GM18502 (cell line): ENCODE measurements around the gene IFNA13.
A peak's percentile ranks its signal among the peaks of the same experiment; 100 is the strongest.
"Not testable (repeated sequence)": the region's sequence is repeated elsewhere in the genome, so short reads cannot be mapped to it uniquely, and the experiment has no call there.

Experiments
- ATAC-seq: cut with Tn5 transposase; IDR thresholded peaks from one replicate; pipeline ENCODE4 v1.9.1; 2021; ENCODE audit warnings: mild to moderate bottlenecking; ENCODE audit not compliant: unreplicated experiment, poor library complexity

IFNA13 gene

DNA sequence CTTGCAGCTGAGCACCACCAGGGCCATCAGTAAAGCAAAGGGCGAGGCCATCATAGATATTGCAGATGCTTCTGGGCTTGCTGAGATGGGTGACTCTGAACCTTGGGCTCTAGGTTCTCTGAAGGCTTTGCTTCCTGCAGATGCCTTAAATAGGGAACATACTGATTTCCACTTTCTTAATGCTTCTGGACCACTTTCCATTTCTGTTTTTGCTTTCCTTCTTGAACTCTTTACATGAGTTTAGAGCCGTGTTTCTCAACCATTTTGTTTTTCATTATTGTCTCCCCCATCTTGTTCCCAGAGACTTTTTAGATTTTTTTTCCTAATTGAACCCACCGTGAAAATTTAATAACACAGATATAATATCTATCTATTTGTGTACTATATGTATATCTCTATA, at the start of gene IFNA13:
TSS of gene IFNA13 (minus strand) at position 101 of the 400 bp plus-strand sequence. CDS start at position 54, 47 bp downstream.
- ATAC-seq, result no peak

DNA sequence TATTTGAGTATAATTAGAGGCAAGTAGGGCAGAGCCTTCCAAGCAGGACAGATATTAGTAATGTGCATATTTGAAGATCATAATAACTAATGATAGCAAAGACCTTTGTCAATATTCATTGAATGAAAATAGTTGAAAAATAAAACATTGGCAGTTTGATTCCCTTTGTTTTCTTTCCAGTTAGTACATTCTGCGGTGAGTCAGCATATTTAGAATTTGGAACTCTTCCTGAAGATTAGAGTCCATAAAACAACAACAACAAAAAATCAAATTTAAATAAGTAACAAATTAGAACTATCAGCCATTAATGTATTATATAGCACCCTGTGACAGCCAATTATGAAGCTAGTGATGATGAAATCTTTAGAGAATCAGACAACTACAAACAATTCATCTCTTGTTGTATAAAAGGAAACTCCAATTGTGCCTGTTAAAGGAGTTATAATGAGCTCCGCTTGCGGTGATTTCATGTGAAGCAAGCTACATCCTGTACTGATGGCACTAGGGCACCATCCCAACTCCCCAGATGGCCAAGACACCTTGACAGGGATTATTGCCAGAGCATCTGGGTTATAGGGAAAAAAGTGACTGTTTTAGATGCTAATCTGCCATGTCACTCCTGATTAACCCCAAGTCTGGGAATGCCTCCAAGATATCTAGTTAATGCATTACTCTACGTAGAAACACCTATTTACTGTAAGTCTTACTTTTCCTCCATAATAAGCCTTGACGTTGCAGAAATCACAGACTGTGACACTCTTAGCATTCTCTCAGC, 47.8 kb upstream of the IFNA13 start:
- ATAC-seq, result no peak

DNA sequence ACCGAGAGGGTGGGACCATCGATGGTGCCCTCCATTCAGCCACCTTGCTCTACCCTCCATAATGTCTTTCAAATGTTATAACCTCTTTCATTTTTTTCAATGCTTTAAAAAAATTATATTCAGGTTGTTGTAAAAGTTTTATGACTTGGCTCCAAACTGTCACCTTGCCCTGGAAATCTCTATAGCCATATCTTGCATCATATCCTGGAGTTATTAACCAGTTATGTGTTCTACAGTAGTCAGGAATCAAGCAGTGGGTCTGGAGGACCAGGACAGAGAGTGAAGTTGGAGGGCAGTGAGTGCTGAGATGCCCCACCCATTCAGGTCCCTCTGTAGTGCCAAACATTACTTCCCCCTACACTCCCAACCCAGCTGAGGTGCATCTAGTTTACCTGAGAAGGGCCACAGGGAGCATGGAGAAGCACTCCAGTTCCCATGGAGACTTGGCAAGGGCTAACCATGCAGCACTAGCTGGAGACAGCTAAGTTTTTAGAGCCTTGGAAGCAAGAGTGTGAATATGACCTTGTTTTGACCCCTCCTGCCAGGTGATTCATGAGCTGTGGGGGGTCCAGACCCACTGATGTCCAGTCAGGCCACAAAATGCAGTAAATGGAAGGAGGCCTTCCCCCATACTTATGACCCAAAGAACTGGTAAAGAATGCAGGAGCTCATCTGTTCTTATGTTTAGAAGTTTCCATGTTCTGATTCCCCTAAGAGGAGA, 46.5 kb upstream of the IFNA13 start:
- no peak for ATAC-seq

DNA sequence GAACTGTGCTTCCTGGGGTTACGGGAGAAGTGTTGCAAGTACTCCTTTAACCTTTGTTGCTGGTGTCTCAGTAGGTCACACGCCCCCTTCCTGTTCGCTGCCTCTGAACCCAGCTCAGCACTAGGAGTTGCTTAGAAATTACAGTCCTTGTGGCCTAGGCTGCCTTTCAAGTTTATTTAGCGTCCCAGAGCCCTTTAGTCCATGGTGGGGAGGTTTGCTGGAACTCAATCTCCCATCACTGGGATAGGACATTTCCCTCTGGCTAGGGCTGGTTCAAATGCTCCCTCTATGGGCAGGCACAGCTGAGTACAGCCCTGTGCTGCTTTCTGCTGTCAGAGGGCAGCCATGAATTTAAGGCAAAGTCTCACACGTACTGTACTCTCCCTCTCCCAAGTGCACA, 45.8 kb upstream of the IFNA13 start:
- ATAC-seq, result no peak

DNA sequence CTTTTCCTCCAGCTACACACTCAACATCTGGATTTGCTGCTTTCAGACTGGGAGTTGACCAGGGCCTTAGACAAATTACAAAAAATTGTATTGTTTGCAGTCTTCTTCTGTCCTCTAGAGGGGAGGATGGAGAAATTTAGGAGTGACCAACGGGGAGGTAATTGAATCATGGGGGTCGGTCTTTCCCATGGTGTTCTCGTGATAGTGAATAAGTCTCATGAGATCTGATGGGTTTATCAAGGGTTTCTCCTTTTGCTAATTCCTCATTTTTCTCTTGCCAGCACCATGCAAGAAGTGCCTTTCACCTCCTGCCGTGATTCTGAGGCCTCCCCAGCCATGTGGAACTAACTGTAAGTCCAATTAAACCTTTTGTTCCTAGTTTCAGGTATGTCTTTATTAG, 45.3 kb upstream of the IFNA13 start:
- ATAC-seq, result no peak

DNA sequence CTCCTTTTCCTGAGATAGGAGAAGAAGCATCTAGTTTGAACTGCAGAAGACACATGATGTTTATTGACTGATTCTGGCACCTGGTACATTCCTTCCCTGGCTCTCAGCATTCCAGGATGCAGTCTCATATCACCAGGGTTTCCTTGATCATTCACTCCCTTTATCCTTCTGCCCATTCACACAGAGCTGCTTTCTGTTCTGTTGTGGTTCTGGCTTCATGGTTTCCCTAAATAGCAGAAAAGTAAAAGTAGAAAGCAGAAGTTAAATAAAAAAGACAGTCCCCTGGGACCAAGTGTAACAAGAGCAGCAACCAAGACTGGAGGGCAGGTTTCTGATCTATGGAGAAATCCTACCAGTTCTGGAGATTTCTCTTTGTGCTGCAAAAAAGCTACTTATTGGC, 44.2 kb upstream of the IFNA13 start:
- ATAC-seq, result peak; percentile 89

DNA sequence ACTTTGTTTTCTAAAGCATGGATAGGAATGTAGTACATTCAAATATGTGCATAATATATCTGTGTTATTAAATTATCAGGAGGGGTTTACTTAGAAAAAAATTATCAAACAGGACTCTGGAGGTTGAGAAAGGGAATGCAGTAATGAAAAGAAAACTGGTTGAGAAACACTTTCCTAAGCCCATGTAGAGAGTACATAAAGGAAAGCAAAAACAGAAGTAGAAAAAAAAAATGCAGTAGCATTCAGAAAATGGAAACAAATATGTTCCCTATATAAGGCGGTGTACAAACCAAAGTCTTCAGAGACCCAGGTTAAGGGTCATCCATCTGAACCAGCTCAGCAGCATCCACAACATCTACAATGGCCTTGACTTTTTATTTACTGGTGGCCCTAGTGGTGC, 41.0 kb upstream of the IFNA13 start, which contains the start of gene IFNA8:
TSS of gene IFNA8 (plus strand) at position 301 of the 400 bp plus-strand sequence. CDS start at position 361, 60 bp downstream.
- no peak for ATAC-seq

DNA sequence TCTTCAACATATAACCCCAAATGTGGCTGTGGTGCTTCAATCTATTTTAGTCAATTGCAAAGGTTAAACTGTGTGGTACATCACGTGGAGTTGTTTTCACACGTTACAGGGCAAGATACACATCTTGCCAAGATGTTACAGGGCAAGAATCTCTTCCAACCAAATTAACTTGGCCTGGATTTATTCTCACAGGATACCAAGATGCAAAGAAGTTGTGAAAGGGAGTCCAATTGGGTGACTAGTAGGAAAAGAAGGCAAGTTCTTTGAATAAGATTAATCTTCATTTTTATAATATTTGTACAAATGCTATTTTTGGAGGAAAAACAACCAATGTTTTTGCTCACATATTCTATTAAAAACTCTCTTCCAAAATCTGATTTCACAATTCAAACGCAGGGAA, 36.3 kb upstream of the IFNA13 start:
- no peak for ATAC-seq

DNA sequence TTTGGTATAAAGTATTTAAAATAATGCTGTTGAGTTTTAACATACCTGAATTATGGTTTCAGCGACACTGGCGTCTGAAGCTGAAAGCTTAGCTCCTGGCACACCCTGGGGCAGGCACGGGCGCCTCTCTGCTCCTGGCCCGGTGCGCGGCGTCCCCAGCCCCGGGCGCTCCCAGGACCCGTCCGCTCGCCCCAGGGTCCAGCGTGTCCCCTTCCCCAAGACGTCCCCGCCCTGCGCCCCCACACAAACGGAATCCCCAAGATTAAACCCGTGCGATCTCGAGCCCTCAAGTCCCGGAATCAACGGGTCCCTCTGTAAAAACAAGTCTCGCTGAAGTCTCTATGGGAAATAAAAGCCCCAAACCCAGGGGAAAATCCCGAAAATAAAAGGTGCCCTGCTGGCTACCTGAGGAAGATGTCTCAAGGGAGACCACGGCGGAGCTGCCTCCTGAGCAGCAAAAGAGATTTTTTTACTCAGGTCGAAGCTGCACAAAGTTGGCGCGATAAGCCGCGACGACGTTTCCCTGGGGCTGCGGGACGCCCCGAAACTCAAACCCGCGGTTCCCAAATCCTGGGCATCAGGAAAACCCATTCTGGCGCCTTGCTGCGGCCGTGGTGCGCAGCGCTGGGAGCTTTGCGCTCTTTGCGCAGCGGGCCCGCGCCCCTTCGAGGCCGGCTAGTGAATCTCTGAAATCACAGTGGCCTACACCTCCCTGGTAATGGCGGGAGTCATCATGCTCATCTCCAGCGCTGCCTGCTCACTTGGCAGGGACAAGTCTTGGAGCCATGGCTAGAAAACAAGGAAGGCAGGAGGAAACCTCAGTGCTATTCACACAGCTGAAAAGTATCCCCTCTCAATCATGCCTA, 34.8 kb upstream of the IFNA13 start:
- peak; percentile 65 for ATAC-seq

DNA sequence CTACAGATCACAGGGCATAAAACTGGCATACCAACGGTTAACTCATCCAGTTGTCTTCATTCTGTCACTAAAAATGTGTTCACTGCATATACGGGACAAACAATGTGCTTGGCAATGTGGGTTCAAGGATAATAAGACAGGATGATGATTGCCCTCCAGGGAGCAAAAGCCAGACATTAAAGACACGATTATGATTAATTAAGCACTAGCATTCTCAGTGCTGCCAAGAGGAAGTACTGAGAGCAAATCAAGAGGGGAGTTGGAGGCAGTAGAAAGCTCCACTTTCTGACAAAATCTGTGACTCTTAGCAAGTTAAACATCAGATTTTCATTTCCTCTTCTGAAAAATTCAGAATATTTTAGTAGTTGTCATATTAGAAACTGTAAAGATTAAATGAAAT, 32.1 kb upstream of the IFNA13 start:
- no peak for ATAC-seq

DNA sequence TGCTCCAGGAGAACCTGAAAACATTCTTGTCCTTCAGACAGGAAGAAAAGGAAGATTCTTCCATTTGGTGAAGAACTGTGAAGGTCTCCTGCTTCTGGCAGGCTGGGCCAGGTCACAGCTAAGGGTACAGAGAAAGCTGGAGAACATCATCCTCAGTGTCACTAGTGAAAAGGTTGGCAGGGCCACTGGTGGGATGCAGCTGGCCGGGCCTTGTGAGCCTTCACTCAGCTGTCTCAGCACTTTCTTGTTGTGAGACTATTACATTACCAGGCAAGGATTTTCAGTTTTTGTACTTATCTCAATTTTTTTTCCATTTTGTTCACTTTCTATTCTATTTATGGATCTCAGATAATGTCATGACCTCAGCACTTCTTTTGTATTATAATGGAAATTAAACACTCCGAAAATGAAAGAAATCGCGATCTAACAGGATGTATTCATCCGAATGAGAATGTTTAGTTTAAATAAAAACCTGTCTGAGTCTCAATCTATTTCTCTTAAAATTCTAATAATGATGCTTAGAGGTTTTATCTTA, 31.2 kb upstream of the IFNA13 start:
- no peak for ATAC-seq

DNA sequence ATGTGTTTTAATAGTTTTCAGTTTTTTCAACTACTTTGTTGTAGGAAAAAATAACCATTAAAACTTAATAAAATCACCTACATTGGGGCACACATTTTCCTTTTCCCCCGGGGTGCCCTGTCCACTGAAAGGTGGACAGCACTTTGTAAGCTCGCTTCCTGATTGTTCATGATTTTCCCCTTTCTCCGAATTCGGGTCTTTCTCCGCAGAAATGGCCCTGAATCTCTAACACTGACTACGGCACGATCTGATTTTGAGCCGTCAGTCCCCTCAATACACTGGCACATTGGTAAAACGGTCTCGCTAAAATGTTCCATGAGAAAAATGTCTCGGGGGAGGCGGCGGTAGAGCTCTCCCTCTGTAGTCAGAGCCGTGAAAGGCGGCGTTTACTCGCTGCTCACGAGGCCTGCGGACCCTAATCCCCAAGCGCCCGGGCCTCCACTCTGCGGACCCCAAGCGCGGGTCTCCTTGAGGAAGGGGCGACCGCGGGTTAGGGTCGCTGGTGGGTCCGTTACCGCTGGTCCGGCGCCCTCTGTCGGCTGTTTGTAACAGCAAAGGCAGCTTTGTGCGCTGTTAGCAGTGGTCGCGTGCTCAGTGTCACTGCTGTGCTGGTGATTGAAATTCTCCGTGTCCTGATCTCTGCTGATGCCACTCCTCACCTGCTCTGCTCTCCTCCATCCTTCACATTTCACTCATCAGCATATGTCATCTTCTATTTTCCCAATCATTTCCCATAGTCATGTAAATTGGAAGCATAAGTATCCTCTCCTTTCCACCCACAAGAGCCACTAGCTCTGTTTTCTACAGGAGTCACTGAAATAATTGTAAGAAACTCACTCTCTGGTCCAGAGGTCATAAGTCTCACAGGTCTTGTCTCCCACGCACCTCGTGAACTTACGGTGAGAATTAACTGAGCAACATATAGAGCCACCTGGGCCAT, 28.2 kb upstream of the IFNA13 start:
- peak; percentile 82 for ATAC-seq

DNA sequence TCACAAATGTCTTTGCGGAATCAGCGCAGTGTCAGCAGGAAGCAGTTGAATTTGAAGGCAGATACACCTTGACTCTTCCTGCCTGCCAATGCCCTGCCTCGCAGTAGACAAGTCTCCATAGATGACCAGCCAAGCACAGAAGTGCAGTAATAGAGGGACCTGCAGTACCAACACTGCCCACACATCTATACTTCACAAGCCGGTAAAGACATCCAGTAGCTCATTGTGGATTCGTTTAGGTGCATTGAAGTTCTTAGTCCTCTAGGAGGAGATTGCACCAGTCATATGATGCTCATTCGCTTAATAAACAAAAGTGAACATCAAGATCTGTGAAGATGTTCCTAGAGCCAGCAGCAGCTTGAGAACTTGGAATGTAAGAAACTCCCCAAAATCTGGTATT, 24.4 kb upstream of the IFNA13 start:
- ATAC-seq, result peak; percentile 87

DNA sequence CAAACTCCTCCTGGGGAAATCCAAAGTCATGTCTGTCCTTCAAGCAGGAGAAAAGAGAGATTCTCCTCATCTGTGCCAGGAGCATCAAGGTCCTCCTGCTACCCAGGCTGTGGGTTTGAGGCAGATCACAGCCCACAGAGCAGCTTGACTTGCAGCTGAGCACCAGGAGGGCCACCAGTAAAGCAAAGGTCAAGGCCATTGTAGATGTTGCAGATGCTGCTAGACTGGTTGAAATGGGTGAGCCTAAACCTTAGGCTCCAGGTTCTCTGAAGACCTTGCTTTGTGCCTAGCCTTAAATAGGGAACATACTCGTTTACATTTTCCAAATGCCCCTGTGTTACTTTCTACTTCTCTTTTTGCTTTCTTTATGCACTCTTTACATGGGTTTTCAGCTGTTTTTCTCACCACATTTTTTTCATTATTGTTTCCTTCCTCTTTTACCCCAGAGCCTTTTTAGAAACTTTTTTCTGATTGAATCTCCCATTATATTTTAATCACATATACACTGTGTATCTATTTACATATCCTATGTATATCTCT, 17.3 kb upstream of the IFNA13 start, which contains the start of gene IFNA2:
TSS of gene IFNA2 (minus strand) at position 268 of the 540 bp plus-strand sequence. CDS start at position 199, 69 bp downstream.
- no peak for ATAC-seq

DNA sequence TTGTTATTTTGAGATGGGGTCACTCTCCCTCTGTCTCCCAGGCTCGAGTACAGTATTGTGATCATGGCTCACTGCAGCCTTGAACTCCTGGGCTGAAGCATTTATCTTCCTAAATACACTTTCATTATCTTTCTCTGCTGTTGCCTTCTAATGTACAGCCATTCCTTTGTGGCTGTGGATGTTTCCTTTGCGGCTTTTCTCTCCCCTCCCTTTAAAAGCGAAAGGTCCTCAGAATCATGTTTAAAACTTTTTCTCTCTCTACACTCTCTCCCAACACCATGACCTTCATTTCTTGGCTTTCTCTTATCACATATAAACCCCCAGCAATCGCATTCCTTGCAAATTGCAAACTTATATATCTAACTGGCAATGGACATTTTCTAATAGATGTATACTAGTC, 15.8 kb upstream of the IFNA13 start:
- no peak for ATAC-seq

DNA sequence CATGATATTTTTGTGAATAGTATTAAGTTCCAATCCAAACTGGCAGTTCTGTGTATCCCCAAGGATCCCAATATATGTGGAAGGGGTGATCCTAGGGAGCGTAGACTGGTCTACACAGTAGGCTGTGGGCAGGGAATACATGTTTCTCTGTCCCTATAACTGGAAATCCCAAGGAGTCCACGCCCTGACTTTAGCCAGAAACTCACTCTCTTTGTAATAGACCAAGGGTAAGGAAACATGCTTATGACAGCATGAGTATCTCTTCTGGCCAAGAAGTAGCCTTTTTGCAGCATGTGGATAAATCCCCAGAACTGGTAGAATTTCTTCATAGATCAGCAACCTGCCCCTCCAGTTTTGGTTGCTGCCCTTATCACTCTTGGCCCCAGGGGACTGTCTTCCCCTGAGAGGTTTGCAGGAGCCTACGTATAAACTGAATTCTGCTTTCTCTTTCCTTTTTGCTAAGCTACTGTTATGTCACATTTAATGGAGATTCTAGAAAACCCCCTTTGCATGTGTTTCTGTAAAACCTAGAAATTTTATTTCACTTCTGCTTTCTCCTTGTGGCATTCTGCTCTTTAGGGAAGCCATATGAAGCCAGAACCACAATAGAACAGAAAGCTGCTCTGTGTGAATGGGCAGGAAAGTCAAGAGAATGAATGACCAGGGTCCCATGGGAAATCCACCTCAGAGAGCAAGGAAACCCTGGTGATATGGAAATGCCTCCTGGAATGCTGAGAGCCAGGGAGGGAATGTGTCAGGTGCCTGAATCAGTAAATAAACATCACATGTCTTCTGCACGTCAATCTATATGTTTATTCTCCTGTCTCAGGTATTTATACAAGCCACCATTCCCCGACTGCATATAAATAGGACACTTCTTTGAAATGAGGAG, 13.8 kb upstream of the IFNA13 start:
- peak; percentile 99 for ATAC-seq

DNA sequence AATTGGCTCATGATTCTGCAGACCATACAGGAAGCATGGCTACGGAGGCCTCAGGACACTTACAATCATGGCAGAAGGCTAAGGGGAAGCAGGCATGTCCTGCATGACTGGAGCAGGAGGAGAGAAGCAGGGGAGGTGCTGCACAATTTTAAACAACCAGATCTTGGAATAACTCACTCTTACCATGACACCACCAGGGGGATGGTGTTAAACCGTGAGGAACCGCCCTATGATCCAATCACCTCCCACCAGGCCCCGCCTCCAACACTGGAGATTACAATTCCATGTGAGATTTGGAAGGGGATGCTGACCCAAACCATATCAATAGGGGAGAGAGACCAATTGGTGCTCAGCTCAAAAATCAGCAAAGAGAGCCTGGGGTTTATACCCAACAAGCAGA, 3.6 kb upstream of the IFNA13 start:
- not testable (repeated sequence) for ATAC-seq

DNA sequence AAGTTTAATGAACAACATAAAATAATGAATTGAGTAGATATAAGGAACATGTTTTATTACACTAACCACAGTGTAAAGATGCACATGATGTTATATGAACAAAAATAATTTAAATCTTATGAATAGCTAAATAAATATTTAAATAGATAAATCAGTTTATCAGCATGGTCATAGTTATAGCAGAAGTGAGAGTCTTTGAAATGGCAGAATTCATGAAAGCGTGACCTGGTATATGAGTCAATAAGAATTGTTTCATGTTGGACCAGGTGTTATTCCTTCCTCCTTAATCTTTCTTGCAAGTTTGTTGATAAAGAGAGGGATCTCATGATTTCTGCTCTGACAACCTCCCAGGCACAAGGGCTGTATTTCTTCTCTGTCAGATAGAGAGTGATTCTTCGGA, 688 bp downstream of the IFNA13 start:
- ATAC-seq, result peak; percentile 95
